Measurements from ENCODE around the gene CAPNS1.
"Not testable (repeated sequence)": the region's sequence is repeated elsewhere in the genome, so short reads cannot be mapped to it uniquely, and the experiment has no call there.

The CAPNS1 gene

DNA sequence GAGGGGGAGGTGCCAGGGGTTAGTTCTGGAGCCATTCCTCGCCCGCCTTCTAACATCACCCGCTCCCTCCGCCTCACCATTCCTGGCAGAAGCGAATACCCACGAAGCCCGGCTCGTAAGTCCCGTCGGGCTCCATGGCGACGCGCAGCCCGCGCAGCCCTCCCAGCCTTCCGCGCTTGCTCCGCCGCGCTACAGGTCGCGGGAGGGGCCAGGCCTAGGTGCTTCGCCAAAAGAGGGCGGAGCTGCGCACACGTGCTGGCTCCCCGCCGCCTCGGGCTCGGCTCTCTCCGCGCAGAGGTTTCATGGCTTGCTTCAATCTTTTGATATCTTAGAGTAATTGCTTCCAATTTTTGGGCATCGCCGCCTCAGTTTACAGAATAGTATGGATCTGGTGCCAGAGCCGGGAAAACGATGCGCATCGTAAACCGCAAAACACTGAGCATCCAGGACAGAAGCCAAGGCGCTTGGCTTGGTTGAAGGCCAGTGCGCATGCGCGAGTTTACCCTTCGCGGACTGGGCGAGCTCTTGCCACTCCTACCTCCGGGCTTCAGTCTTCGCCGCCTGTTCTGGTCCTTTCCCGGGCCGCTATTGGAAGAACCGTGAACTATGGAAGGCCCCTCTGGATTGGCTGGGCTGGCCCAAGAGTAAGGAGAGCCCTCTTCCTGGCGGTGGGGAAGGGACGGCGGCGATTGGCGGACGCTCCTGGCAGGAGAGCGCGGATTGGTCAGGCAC, 25.0 kb upstream of the CAPNS1 start, which contains the start of gene POLR2I:
Gene POLR2I, minus strand, starts transcription at position 155 of the 732 bp plus-strand sequence. Its CDS starts 19 bp downstream, at position 136.
- peak; percentile 100 for DNase-seq (ENCODE audit: low spot score)

DNA sequence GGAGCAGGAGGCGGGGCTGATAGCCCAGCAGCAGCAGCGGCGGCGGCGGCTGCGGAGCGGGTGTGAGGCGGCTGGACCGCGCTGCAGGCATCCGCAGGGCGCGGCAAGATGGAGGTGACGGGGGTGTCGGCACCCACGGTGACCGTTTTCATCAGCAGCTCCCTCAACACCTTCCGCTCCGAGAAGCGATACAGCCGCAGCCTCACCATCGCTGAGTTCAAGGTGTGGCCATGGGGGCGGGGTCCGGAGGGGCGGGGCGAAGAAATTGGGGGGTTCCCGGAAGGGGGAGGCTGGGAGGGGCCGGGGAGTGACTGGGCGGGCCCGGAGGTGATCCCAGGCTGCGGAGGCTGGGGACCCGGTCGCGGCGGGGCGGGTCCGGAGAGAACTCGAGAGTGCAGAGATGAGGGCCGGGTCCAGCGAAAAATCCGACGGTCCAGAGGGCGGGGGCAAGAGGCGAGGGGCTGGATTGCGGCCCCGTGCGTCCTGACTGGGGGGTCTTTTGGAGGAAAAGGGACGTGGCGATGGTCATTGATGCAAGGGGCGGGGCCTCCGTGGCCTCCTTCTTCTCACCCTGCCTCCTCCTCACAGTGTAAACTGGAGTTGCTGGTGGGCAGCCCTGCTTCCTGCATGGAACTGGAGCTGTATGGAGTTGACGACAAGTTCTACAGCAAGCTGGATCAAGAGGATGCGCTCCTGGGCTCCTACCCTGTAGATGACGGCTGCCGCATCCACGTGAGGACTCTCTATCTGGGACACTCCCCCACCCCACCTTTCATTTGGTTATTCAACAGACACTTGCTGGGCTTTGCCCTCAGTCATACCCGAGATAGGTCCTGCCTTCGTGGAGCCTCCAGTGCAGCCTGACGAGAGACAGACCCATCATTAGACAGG, 24.2 kb upstream of the CAPNS1 start, which contains the start of gene TBCB:
Gene TBCB, plus strand, starts transcription at position 16 of the 891 bp plus-strand sequence. Its CDS starts 93 bp downstream, at position 109.
- peak; percentile 43 for DNase-seq (ENCODE audit: low spot score)

DNA sequence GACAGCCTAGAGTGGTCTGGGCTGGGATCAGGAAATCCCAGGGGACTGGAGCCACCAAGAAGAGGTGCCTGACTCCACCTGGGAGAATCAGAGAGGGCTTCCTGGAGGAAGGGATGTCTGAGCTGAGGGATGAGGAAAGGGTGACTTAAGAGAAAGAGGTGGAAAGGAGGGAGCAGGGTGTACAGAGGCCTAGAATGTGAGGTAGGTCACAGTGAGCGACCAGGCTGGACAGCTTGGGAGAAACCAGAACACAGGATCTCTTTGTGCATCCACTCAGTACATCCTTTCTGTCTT, 23.6 kb upstream of the CAPNS1 start:
- no peak for DNase-seq (ENCODE audit: low spot score)

DNA sequence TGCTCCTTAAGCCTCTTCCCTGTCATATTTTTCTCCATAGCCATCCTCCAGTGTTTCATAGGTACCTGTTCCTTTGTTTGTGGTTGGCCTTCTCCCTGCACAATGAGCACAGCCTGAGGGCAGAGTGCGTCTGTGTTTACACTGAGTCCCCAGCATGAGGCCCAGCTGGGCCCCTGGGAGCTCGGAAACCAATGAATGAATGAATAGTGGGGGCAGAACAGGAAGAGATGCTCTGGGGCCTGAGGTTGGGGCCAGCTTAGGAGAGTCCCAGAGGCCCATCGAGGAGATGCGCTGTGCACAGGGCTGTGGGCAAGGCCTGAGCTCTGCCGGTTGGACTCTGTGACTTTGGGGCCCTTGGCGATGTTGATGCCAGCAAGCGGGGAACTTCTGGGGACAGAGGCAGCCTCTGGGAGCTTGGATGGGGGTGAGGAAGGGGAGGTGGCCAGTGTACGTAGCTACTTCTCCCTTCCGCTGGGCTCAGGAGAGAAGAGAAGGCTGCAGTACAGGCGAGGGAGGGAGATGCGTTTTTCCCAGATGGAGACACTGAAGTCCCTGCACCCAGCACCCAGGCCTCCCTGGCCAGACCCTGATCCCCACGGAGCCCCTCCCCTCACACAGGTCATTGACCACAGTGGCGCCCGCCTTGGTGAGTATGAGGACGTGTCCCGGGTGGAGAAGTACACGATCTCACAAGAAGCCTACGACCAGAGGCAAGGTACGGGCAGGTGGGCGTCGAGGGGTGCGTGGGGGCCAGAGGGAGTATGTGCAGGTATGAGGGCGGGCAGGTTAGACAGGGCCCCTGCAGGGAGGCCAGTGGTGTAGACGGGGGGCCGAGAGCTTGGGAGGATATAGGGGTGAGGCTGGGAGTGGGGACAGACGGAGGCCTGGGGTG, 19.5 kb upstream of the CAPNS1 start:
- DNase-seq (ENCODE audit: low spot score) = no peak

DNA sequence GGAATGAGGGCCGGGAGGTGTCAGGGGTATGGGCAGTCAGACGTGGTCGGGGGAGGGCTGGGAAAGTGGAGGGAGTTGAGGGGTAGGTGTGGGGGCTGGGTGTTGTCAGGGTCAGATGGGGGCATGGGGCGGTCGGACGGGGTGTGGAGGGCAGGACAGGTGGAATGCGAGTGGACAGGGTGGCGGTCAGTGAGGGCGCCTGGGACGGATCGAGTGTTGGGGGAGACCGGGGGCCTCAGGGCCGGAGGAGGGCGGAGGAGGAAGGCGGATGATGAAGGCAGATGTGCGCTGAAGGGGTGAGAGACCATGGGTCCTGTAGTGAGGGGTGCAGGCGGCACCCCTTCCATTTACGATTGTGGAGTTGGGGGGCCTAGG, 18.9 kb upstream of the CAPNS1 start:
- no peak for DNase-seq (ENCODE audit: low spot score)

DNA sequence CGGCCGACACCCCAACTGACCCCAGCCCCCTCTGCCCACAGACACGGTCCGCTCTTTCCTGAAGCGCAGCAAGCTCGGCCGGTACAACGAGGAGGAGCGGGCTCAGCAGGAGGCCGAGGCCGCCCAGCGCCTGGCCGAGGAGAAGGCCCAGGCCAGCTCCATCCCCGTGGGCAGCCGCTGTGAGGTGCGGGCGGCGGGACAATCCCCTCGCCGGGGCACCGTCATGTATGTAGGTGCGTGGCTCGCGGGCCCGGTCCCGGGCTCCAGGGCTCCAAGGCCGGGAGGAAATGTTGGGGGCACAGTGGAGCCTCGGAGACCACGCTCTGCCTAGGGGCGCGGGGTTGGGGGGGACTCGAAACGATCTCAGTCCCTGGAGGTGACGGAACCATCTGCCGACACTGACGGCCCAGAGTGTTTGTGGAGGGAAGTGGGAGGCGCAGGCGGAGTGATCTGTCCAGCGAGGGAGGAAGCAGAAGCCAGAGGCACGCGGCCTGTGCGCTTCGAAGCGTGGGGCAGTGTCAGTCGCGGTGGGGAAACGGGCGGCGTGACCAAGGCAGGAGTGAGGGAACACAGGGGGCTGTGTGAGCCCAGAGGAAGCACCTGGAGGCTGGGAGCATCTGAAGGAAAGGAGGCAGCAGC, 18.3 kb upstream of the CAPNS1 start:
- DNase-seq (ENCODE audit: low spot score) = no peak

DNA sequence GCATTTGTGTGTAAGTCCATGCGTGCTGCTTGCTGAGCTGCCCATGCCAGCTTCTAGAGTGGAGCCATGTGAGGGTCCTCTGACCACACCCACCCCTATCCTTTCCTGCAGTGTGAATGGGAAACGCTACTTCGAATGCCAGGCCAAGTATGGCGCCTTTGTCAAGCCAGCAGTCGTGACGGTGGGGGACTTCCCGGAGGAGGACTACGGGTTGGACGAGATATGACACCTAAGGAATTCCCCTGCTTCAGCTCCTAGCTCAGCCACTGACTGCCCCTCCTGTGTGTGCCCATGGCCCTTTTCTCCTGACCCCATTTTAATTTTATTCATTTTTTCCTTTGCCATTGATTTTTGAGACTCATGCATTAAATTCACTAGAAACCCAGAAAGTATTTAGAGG, 14.3 kb upstream of the CAPNS1 start:
- no peak for DNase-seq (ENCODE audit: low spot score)

DNA sequence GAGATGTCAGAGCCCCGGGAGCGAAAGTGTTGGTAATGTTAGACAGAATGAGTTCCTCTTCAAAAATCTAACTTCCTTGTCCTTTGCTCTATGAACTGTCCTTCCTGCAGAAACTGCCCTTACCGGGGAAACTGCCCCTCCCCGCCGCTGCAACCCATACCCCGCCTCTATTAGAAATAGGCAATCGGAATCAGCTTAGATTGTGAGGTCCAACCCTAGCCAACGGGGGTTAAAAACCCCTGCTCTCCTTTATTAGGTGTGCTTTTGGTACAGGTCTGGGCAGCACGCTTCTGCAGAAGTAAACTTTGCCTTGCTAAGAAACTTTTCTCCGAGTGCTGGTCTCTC, 11.5 kb upstream of the CAPNS1 start:
- no peak for DNase-seq (ENCODE audit: low spot score)

DNA sequence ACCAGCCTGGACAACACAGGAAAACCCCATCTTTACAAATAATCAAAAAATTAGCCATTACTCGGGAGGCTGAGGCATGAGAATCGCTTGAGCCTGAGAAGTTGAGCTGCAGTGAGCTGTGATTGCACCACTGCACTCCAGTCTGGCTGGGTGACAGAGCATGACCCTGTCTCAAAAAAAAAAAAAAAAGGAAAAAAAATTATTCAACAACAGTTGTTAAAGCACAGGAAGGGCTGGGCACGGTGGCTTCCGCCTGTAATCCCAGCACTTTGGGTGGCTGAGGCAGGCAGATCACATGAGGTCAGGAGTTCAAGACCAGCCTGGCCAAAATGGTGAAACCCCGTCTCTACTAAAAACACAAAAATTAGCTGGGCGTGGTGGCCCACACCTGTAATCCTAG, 8.6 kb upstream of the CAPNS1 start:
- DNase-seq (ENCODE audit: low spot score) = peak; percentile 44

DNA sequence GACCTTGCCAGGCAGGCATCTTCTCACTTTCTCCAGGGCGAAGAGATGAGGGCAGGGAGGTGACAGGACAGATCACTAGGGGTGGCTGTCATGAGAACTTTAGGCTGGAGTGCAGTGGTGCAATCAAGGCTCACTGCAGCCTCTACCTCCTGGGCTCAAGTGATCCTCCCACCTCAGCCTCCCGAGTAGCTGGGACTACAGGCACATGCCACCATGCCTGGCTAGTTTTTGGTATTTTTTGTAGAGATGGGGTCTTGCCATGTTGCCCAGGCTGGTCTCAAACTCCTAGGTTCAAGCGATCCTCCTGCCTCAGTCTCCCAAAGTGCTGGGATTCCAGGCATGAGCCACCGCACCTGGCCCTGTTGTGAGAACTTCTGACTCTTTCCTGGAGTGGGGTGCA, 5.0 kb upstream of the CAPNS1 start:
- not testable (repeated sequence) for DNase-seq (ENCODE audit: low spot score)

DNA sequence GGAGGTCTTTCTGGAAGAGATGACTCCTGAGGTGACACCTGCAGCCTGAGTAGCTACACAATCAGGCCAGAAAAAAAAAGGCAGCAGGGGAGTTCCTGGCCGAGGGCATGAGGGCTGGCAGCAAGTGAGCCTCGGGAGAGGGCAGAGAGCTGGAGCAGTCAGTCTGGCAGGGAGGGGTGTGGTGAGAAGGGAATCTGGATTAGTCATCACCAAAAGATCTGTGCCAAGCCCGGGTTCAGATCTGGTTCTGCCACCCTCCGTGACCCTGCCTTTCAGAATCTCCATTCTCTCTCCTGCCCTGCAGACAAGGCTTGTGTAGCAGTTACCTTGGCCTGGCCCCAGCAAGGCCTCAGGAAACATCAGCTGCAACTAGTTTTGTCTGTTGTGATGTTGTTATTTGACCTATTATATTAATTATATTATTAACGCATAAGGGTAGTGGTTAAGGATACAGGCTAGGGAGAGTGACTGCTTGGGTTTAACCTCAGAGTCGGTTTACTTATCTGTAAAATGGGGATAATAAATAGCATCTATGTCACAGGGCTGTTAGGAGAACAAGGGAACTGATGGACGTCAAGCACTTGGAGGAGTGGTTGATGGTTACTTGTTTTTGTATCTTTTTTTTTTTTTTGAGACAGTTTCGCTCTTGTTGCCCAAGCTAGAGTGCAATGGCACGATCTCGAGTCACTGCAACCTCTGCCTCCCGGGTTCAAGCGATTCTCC, 2.7 kb upstream of the CAPNS1 start:
- peak; percentile 90 for DNase-seq (ENCODE audit: low spot score)

DNA sequence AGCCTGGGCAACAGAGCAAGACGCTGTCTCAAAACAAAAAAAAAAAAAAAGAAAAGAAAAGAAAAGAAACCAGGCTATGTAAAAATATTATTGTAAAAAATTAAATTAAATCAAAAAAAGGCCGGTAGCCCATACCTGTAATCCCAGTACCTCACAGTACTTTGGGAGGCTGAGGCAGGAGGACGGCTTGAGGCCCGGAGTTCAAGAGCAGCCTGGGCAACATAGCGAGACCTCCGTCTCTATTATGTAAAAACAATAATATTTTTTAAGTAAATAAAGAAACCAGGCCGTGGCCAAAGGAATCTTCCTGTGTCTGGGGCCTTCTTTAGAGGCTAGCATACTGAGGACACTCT, 770 bp upstream of the CAPNS1 start:
- DNase-seq (ENCODE audit: low spot score) = no peak

DNA sequence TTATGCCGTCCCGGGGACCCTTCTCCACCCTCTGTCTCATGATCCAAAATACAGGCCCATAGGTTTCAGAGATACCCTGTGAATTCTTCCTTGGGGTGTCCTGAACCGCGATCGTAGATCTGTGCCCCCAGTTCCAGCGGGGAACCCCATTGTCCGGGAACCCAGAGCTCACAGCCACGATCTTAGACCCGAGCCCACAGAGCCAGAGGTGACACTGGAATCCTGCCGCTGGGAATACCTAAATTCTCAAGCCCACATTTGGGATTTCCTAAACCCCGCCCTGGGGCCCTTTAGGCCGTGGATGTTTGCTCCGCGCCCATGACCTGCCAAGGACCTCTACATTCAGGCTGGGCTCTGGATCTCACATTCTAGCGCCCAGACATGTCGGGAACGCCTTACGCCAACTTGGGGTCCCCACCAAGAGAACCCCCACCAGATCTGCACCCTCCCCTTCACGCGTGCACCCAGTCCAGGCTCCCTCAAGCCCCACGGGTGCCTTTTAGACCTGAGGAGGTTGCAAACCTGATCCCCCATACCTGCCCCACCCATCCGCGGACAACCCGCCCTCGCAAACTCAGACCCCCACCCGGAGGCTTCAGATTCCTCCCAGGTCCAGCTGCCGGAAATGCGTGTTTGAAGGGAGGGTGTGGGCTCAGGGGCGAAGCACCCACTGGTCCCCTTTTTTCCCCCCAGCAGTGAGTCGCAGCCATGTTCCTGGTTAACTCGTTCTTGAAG, 605 bp downstream of the CAPNS1 start:
- peak; percentile 75 for DNase-seq (ENCODE audit: low spot score)

DNA sequence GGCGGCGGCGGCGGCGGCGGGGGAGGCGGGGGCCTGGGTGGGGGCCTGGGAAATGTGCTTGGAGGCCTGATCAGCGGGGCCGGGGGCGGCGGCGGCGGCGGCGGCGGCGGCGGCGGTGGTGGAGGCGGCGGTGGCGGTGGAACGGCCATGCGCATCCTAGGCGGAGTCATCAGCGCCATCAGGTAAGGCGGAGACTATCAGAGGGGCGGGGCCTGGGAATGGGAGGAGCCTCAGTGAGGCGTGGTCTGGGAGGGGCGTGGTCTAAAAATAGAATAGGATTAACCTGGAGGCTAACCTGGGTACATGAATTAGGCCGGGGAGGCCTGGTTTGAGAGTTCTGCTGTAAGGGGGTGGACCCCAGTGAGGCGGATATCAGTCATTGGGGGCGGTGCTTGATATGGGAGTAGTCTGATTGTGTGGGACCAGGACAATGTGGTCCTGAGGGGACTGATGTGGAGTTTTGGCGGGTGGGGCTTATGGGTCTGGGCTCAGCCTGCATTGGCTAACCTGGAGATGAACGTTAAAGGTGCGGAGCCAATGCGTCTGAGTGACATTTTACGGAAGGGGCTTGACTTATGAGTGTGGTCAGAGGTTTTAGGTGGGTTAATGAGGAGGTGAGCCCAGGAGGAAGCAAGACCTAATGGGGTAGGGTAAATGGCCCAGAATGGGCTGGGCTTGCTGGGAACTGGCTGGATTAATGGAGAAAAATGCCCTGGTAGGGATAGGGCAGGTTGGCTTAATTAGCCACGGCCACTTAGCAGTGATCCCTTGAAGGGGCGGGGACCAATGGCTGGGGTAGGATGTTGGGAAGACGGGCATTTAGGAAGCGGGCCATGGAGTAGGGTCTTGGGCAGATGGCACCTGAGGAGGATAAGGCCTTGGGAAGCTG, 1.4 kb downstream of the CAPNS1 start:
- peak; percentile 93 for DNase-seq (ENCODE audit: low spot score)

DNA sequence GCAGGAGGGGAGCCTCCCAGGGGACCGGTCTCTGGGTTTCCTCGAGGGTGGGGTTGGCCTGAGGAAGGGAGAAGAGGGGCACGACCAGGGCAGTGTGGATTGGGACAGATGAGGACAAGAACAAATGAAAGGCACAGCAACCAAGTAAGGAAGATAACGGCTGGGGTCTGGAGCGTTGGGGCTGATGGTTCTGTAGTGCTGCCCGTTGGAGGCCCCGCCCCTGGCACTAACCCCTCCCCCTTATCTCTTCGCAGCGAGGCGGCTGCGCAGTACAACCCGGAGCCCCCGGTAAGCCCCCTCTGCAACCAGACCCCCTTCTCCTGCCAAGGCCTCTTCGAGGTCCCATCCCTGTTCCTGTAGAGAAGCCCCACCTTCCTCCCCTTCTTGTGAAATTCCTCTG, 2.2 kb downstream of the CAPNS1 start:
- DNase-seq (ENCODE audit: low spot score) = no peak

DNA sequence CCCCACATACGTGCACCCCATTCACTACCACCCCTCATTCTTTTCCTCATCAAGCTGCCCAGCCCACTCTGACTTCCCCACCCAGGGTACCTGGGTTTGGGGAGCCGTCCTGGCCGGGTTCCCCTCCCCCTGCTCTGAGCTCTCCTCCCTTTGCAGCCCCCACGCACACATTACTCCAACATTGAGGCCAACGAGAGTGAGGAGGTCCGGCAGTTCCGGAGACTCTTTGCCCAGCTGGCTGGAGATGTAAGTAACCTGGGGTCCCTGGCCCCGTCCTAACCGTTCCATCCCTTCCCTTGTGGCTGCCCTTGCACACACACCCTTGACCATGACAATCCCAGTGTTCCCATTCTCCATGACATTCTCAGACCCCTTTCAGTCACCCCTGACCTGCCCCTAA, 2.6 kb downstream of the CAPNS1 start:
- no peak for DNase-seq (ENCODE audit: low spot score)

DNA sequence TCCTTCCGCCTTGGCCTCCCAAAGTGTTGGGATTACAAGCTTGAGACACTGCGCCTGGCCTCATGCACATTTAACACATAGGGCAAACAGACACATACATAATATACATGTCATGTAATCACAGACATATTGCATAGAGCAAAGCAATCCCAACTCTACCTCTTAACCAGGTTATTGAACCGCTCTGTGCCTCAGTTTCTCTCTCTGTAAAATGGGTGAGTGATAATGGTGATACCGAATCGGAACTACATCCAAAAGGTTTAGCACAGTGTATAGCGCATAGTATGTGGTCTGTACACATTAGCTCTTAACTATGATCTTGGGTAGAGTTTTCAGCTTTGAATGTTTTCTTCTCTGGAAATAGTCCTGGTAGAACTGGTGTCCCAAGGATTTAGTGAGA, 4.8 kb downstream of the CAPNS1 start:
- no peak for DNase-seq (ENCODE audit: low spot score)

DNA sequence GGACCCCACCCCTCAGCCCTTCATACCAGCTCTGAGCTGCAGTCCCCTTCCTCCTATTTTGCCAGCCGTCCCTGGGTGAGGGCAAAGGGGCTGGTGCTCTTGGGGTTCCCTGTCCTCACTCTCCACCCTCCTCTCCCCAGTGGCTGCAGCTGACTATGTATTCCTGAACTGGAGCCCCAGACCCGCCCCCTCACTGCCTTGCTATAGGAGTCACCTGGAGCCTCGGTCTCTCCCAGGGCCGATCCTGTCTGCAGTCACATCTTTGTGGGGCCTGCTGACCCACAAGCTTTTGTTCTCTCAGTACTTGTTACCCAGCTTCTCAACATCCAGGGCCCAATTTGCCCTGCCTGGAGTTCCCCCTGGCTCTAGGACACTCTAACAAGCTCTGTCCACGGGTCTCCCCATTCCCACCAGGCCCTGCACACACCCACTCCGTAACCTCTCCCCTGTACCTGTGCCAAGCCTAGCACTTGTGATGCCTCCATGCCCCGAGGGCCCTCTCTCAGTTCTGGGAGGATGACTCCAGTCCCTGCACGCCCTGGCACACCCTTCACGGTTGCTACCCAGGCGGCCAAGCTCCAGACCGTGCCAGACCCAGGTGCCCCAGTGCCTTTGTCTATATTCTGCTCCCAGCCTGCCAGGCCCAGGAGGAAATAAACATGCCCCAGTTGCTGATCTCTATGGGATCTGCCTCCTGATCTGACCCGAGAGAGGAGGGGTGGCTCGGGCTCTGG, 10.0 kb downstream of the CAPNS1 start:
- DNase-seq (ENCODE audit: low spot score) = no peak

DNA sequence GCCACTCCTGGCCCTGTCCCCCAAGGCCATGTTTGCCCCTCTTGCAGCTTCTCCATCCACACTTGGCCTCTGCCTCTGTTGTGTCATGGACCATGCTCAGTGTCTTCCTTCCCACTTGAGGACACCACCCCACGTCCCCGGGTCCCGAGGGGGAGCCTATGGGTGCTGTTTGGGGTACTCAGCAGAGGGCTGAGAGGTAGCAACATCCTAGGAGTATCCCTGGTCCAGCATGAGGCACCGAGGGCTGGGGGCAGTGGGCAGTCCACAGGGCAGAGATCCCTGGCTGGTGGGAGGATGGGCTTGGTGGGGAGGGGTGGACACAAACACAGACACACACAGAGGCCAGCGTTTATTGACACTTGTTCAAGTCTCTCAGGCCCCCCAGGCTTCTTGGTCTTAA, 10.7 kb downstream of the CAPNS1 start:
- no peak for DNase-seq (ENCODE audit: low spot score)

All from kidney tubule cell (primary cell).